ENCODE results near the gene SOX6.

DNA sequence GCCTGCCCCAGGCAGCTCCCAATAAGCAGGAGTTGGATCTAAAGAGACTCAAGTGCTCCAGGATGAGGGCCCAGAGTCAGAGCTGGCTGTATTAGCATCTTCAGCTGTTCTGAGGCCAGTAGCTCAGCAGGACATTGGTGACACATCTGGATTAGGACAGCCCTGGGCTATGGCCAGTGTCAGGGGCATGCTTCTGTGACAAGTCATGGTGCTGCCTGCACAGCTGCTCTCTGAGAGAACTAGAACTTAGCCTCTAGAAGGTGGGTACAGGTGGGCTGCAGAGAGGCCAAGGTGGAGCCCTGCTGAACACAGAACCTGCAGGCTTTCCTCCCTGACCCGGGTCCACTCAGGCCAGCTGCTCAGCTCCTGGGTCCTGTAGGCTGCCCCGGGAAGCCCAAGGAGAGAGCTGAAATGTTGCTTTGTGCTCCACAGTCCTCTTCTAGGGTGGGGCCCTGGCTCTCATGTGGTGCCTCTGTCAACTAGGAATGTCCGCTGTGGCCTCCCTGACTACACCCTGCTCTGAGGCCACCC is 426.9 kb downstream of the SOX6 start:
- TF ChIP-seq, protein P1, sequence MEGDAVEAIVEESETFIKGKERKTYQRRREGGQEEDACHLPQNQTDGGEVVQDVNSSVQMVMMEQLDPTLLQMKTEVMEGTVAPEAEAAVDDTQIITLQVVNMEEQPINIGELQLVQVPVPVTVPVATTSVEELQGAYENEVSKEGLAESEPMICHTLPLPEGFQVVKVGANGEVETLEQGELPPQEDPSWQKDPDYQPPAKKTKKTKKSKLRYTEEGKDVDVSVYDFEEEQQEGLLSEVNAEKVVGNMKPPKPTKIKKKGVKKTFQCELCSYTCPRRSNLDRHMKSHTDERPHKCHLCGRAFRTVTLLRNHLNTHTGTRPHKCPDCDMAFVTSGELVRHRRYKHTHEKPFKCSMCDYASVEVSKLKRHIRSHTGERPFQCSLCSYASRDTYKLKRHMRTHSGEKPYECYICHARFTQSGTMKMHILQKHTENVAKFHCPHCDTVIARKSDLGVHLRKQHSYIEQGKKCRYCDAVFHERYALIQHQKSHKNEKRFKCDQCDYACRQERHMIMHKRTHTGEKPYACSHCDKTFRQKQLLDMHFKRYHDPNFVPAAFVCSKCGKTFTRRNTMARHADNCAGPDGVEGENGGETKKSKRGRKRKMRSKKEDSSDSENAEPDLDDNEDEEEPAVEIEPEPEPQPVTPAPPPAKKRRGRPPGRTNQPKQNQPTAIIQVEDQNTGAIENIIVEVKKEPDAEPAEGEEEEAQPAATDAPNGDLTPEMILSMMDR (IDR thresholded peaks at IDR 0.05; ENCODE audit: low read depth, low read length, poor library complexity, severe bottlenecking): no peak
- TF ChIP-seq EZH2phosphoT487 (IDR thresholded peaks at IDR 0.05; ENCODE audit: borderline replicate concordance, low read length): no peak
